Ascending aorta (tissue), 2 donors: Measurements from ENCODE around the gene ELMO1. TPM values are rescaled to one million over a fixed set of nuclear protein-coding genes. Genes with fewer than 3 reads are reported as not detected.

Experiments
- DNase-seq, 2 donors: peaks; one replicate each; pipeline ENCODE4 v3.0.0-alpha.2; 2019; ENCODE audit warnings: low spot score in 2 of 2
- H3K27ac ChIP-seq, 2 donors: fragments of 200-600 bp; sonication (generic); one replicate each; pipeline ENCODE4 v1.5.1; 2016 to 2017; ENCODE audit warnings: mild to moderate bottlenecking in 1 of 2
- H3K27me3 ChIP-seq: fragments of 200-600 bp; sonication (generic); one replicate; pipeline ENCODE4 v1.5.1; 2017
- H3K36me3 ChIP-seq, 2 donors: fragments of 200-600 bp; sonication (generic); one replicate each; pipeline ENCODE4 v1.5.1; 2016
- H3K4me1 ChIP-seq, 2 donors: fragments of 200-600 bp; sonication (generic); one replicate each; pipeline ENCODE4 v1.5.1; 2016 to 2017; ENCODE audit warnings: mild to moderate bottlenecking in 1 of 2
- H3K4me3 ChIP-seq, 2 donors: fragments of 200-600 bp; sonication (generic); one replicate each; pipeline ENCODE4 v1.5.1; 2016 to 2017; ENCODE audit warnings: mild to moderate bottlenecking in 1 of 2
- H3K9me3 ChIP-seq, 2 donors: fragments of 200-600 bp; sonication (generic); one replicate each; pipeline ENCODE4 v1.5.1; 2016
- intact Hi-C: fragments of 100-400 bp; cut with DNase I; formaldehyde crosslinking; loops from one replicate; pipeline ENCODE4 v1.15.1; 2023
- total RNA-seq: library from RNA; depleted of rRNA; stranded (reverse); fragments of >200 nt; gene quantifications from one replicate; pipeline ENCODE4 v1.1.0, GENCODE V29; 2016
- TF ChIP-seq, protein P1 (sequence below), 3 experiments: fragments of 200-600 bp in 2 of 3; fragments of 450-650 bp in 1 of 3; sonication (generic) in 2 of 3; IDR thresholded peaks; one replicate each; pipeline ENCODE4 v1.5.1; 2016 to 2019; ENCODE audit warnings: antibody characterized with exemption in 3 of 3, mild to moderate bottlenecking in 1 of 3, moderate library complexity in 1 of 3

ELMO1 gene
- total RNA-seq, 1 donor from 2014 or later: 40.8 TPM

DNA sequence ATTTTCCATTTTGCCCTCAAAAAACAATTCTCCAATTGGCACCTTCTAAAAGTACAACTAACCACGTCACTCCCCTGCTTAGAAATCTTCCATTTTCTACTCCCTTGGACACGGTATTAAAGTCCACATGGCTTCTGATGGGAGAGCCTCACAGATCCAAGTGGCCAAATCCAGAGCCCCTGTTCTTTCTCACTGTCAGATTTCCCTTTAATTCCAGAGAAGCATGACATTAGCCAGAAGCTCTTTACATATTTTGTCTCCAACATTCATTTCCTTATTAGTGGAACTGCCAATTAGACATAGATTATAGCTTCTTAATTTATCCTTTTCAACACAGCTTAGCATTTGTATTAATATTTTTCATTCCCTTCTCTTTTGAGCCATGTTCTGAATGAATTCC, 118.7 kb downstream of the ELMO1 start:
- Histone ChIP-seq H3K36me3 (no peaks in the 10 kb centered on the region), H3K4me1 (peaks cover 0 to 7% of the 10 kb centered on the region in 2 donors), H3K27me3 (no peaks in the 10 kb centered on the region), H3K27ac (no peak overlapping the region), H3K9me3 (no peaks in the 10 kb centered on the region), H3K4me3 (no peak overlapping the region)
- intact Hi-C loops: no loop called here
- DNase-seq: no peak
- TF ChIP-seq, protein P1, sequence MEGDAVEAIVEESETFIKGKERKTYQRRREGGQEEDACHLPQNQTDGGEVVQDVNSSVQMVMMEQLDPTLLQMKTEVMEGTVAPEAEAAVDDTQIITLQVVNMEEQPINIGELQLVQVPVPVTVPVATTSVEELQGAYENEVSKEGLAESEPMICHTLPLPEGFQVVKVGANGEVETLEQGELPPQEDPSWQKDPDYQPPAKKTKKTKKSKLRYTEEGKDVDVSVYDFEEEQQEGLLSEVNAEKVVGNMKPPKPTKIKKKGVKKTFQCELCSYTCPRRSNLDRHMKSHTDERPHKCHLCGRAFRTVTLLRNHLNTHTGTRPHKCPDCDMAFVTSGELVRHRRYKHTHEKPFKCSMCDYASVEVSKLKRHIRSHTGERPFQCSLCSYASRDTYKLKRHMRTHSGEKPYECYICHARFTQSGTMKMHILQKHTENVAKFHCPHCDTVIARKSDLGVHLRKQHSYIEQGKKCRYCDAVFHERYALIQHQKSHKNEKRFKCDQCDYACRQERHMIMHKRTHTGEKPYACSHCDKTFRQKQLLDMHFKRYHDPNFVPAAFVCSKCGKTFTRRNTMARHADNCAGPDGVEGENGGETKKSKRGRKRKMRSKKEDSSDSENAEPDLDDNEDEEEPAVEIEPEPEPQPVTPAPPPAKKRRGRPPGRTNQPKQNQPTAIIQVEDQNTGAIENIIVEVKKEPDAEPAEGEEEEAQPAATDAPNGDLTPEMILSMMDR (IDR thresholded peaks at IDR 0.05): no peak

- no peak overlapping the region for H3K4me3 ChIP-seq
- H3K4me1 ChIP-seq: peaks cover 0 to 2% of the 10 kb centered on the region in 2 donors
- H3K27ac ChIP-seq: no peak overlapping the region
- intact Hi-C loops: no loop called here
- H3K9me3 ChIP-seq: no peaks in the 10 kb centered on the region
- H3K36me3 ChIP-seq: no peaks in the 10 kb centered on the region
- H3K27me3 ChIP-seq: no peaks in the 10 kb centered on the region
- TF ChIP-seq, protein P1 (IDR thresholded peaks at IDR 0.05): no peak
- no peak for DNase-seq
Observed at GRCh38 chr7:37327288-37327687, 121.4 kb downstream of the ELMO1 start.

DNA sequence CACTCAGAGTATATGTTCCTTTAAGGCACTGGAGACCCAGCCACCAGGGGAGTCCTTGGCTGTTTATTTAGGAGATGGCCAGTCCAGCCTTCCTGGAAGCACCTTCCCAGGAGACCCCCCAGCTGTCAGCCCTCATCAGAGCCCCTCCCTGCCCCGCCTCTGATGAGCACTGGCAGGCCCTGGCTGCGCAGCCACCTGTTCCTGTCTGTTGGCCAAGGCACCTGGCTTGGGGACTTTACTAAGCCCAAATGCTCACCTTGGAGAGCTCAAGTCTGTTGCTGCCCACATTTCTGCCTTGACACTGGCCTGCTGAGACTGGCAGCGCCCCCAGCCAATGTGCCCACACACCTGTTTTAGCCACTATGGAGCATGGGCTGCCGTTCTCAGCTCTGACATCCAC, 124.7 kb downstream of the ELMO1 start:
- Histone ChIP-seq H3K36me3 (no peaks in the 10 kb centered on the region), H3K27me3 (no peaks in the 10 kb centered on the region), H3K9me3 (no peaks in the 10 kb centered on the region), H3K4me1 (no peaks in the 10 kb centered on the region), H3K27ac (no peak overlapping the region), H3K4me3 (no peak overlapping the region)
- no peak for DNase-seq
- TF ChIP-seq, protein P1 (IDR thresholded peaks at IDR 0.05): no peak
- intact Hi-C loops: no loop called here

DNA sequence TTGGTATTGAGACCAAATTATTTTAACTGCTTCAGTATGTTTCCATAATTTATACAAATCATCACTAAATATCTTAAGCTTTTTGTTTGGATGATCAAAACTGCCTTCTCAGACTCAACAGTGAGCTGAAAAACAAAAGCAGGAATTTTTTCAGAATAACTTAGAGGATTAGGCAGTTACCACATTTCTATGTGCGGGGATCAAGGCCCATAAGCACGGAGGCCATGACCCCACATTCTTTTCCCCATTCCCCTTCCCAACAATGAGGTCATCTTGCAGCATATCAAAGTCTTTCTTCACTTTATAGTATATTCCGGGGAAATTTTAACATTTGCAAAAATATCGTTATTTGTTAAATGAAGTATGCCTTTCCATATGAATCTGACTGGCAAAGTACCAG, 125.8 kb downstream of the ELMO1 start:
- TF ChIP-seq, protein P1 (IDR thresholded peaks at IDR 0.05): no peak
- no peak for DNase-seq
- no peaks in the 10 kb centered on the region for H3K9me3 ChIP-seq
- no peaks in the 10 kb centered on the region for H3K4me1 ChIP-seq
- H3K27me3 ChIP-seq: no peaks in the 10 kb centered on the region
- no peak overlapping the region for H3K4me3 ChIP-seq
- H3K27ac ChIP-seq: no peak overlapping the region
- no peaks in the 10 kb centered on the region for H3K36me3 ChIP-seq
- intact Hi-C loops: no loop called here

DNA sequence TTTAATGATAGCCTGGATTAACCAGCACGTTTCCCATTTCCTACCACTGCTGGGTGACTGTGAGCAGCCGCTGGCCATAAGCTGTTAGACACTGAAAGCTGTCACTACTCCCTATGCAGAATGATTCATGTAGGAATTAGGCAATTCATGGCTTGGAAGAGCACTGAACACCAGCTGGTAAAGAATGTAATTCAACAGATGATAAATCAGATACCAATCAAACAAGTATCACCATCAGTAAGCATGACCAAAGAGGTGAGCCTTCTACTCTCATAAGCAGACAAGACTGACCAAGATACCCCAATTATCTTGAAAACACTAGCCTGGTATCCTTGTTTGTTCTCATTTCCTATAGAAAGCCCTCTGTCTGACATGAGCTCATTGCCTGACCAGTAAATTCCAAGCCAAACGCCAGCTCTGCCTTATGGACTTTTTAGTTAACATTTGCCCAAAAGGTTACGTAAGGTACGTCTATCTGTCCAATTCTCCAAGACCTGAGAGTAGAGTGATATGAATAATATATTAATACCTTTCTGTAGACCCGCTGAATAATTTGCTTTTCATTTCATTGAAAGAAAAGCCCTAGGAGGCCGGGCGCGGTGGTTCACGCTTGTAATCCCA, 127.7 kb downstream of the ELMO1 start:
- TF ChIP-seq, protein P1 (IDR thresholded peaks at IDR 0.05): no peak
- intact Hi-C loops: no loop called here
- Histone ChIP-seq H3K4me3 (no peak overlapping the region), H3K9me3 (no peaks in the 10 kb centered on the region), H3K27me3 (no peaks in the 10 kb centered on the region), H3K27ac (no peak overlapping the region), H3K36me3 (no peaks in the 10 kb centered on the region), H3K4me1 (no peaks in the 10 kb centered on the region)
- no peak for DNase-seq
